Cardiac muscle cell (in vitro differentiated cells and primary cell): Measurements from ENCODE around the gene TM2D1. TPM values are rescaled to one million over a fixed set of nuclear protein-coding genes. Genes with fewer than 3 reads are reported as not detected.

Experiments used
- DNase-seq, 2 donors: peaks; one replicate each; pipeline versions ENCODE4 v3.0.0 to v3.0.0-alpha.2; 2010 to 2017; ENCODE audit warnings: low read depth in 1 of 2, low spot score in 1 of 2
- H3K27ac ChIP-seq: fragments of 200-600 bp; sonication (generic); 2 replicates; pipeline ENCODE4 v1.5.1; 2016
- H3K27me3 ChIP-seq: fragments of 200-600 bp; sonication (generic); 2 replicates; pipeline ENCODE4 v1.6.0; 2016; ENCODE audit warnings: control low read depth
- H3K36me3 ChIP-seq: fragments of 200-600 bp; sonication (generic); 2 replicates; pipeline ENCODE4 v1.5.1; 2016; ENCODE audit warnings: control low read depth
- H3K4me1 ChIP-seq: fragments of 200-600 bp; sonication (generic); 2 replicates; pipeline ENCODE4 v1.8.1; 2017; ENCODE audit warnings: low read depth, mild to moderate bottlenecking, mixed run types
- H3K4me3 ChIP-seq: fragments of 200-600 bp; sonication (generic); 2 replicates; pipeline ENCODE4 v1.5.1; 2016; ENCODE audit warnings: mild to moderate bottlenecking
- H3K9me3 ChIP-seq: fragments of 200-600 bp; sonication (generic); 2 replicates; pipeline ENCODE4 v1.5.1; 2017; ENCODE audit warnings: low read depth, mild to moderate bottlenecking, control low read depth
- polyA plus RNA-seq: library from polyadenylated mRNA; unstranded; fragments of >200 nt; fragmentation: Nextera tagmentation; extraction: Ambion mirVana; gene quantifications from 2 replicates; pipeline ENCODE4 v1.2.1, GENCODE V29; 2016
- total RNA-seq: library from RNA; depleted of rRNA; stranded (reverse); fragments of >200 nt; gene quantifications from 2 replicates; pipeline ENCODE4 v1.2.3, GENCODE V29; 2016
- TF ChIP-seq, protein P1 (sequence below): IDR thresholded peaks from 2 replicates; pipeline ENCODE4 v1.5.1; 2012; ENCODE audit warnings: low read depth, mild to moderate bottlenecking, low read length

The TM2D1 gene
- total and polyA plus RNA-seq, 2 experiments from 2014 or later: 46.4 to 97.8 TPM

DNA sequence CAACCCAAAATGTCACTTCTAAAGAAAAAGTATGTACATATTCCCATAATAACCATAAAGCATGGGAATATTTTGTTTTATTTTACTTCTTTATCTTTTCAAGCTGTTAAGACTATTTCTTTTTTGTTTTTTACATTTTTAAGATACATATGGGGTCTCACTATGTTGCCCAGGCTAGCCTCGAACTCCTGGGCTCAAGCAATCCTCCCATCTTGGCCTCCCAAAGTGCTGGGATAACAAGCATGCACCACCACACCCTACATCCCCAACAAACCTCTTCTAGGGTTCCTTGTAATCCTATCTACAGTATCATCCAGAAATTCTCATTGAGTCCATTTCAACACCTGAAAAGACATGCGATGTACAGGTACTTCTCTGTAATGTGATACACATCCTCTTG lies 87.5 kb downstream of the TM2D1 start:
- Histone ChIP-seq H3K4me1 (no peaks in the 10 kb centered on the region), H3K9me3 (no peaks in the 10 kb centered on the region), H3K27ac (no peak overlapping the region), H3K36me3 (no peaks in the 10 kb centered on the region), H3K27me3 (no peaks in the 10 kb centered on the region), H3K4me3 (no peak overlapping the region)
- TF ChIP-seq, protein P1, sequence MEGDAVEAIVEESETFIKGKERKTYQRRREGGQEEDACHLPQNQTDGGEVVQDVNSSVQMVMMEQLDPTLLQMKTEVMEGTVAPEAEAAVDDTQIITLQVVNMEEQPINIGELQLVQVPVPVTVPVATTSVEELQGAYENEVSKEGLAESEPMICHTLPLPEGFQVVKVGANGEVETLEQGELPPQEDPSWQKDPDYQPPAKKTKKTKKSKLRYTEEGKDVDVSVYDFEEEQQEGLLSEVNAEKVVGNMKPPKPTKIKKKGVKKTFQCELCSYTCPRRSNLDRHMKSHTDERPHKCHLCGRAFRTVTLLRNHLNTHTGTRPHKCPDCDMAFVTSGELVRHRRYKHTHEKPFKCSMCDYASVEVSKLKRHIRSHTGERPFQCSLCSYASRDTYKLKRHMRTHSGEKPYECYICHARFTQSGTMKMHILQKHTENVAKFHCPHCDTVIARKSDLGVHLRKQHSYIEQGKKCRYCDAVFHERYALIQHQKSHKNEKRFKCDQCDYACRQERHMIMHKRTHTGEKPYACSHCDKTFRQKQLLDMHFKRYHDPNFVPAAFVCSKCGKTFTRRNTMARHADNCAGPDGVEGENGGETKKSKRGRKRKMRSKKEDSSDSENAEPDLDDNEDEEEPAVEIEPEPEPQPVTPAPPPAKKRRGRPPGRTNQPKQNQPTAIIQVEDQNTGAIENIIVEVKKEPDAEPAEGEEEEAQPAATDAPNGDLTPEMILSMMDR: no peak
- DNase-seq: no peak

- Histone ChIP-seq H3K4me1 (no peaks in the 10 kb centered on the region), H3K27me3 (no peaks in the 10 kb centered on the region), H3K27ac (no peak overlapping the region), H3K9me3 (no peaks in the 10 kb centered on the region), H3K36me3 (no peaks in the 10 kb centered on the region), H3K4me3 (no peak overlapping the region)
- DNase-seq: no peak
- TF ChIP-seq, protein P1: no peak
Observed at GRCh38 chr1:61636814-61637213, 88.1 kb downstream of the TM2D1 start.

DNA sequence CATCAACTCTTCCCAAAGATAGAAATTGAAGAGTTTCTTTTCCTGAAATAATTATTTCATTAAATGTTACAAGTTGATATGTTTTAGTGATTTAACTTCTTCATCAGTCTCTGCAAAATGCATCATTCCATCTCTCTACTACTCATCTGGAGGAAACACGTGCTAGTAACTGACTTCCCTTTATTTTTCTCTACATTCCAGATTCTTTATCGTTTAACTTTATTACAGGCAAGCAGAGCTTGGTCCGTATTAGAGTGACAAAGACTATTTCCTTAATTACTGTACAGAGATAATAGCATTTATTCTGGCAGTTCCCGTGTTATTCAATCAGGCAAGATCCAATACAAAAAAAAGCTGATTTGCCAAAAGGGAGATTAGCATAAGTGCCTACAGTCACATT lies 88.6 kb downstream of the TM2D1 start:
- TF ChIP-seq, protein P1: no peak
- no peaks in the 10 kb centered on the region for H3K27me3 ChIP-seq
- no peaks in the 10 kb centered on the region for H3K4me1 ChIP-seq
- no peaks in the 10 kb centered on the region for H3K9me3 ChIP-seq
- no peak overlapping the region for H3K4me3 ChIP-seq
- no peak for DNase-seq
- no peaks in the 10 kb centered on the region for H3K36me3 ChIP-seq
- H3K27ac ChIP-seq: no peak overlapping the region

DNA sequence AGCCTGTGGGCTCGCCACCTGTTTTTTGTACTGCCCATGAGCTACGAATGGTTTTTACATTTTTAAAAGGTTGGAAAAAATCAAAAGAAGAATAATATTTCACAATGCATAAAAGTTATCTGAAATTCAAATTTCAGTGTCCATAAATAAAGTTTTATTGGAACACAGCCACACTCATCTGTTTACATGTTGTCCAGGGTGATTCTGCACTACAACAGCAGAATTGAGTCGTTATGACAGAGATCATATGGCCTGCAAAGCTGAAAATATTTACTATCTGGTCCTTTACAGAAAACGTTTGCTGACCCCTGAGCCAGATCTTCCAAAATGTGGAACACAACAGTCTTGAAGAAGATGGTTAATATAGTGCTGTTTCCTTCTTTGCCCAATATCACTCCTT lies 89.4 kb downstream of the TM2D1 start:
- no peaks in the 10 kb centered on the region for H3K27me3 ChIP-seq
- H3K4me1 ChIP-seq: no peaks in the 10 kb centered on the region
- H3K9me3 ChIP-seq: no peaks in the 10 kb centered on the region
- TF ChIP-seq, protein P1: no peak
- H3K4me3 ChIP-seq: no peak overlapping the region
- no peak overlapping the region for H3K27ac ChIP-seq
- no peak for DNase-seq
- H3K36me3 ChIP-seq: no peaks in the 10 kb centered on the region

- no peaks in the 10 kb centered on the region for H3K27me3 ChIP-seq
- H3K9me3 ChIP-seq: no peaks in the 10 kb centered on the region
- no peak for DNase-seq
- H3K4me1 ChIP-seq: no peaks in the 10 kb centered on the region
- TF ChIP-seq, protein P1: no peak
- no peak overlapping the region for H3K4me3 ChIP-seq
- H3K36me3 ChIP-seq: no peaks in the 10 kb centered on the region
- H3K27ac ChIP-seq: no peak overlapping the region
Observed at GRCh38 chr1:61631436-61631835, 93.5 kb downstream of the TM2D1 start.

Other genes with a start within 250 kb of the TM2D1 start
- gene PATJ, start 17.3 kb upstream of the TM2D1 start, total RNA-seq: 9.8 and 18.7 TPM in 2 replicates
- gene PATJ, start 17.3 kb upstream of the TM2D1 start, polyA plus RNA-seq: 10.8 and 17.8 TPM in 2 replicates